K562 (cell line): ENCODE data around the gene MARS2. TPM values are rescaled to one million over a fixed set of nuclear protein-coding genes. Genes with fewer than 3 reads are reported as not detected.

Source experiments
- BCOR ChIP-seq: fragments of 450-650 bp; IDR thresholded peaks from 2 replicates; pipeline ENCODE4 v1.6.1; 2016
- CBX1 ChIP-seq: sonication (generic); IDR thresholded peaks from 2 replicates; pipeline ENCODE4 v1.6.1; 2016; ENCODE audit warnings: antibody characterized with exemption, low read depth, mild to moderate bottlenecking
- CXXC5 ChIP-seq: fragments of 250-450 bp; sonication (Bioruptor Pico); IDR thresholded peaks from 2 replicates; pipeline ENCODE4 v1.8.0; 2022; ENCODE audit warnings: inconsistent platforms, mild to moderate bottlenecking, moderate library complexity
- EGR1 ChIP-seq: fragments of 450-650 bp; conservative IDR thresholded peaks from 2 replicates; pipeline ENCODE4 v1.6.1; 2017; ENCODE audit warnings: mild to moderate bottlenecking
- GTF2E2 ChIP-seq: fragments of 200-800 bp; sonication (Bioruptor generic); IDR thresholded peaks from 2 replicates; pipeline ENCODE4 v1.6.1; 2016; ENCODE audit warnings: missing genetic modification characterization, missing compliant biosample characterization
- L3MBTL2 ChIP-seq: fragments of 450-650 bp; IDR thresholded peaks from 2 replicates; pipeline ENCODE4 v1.6.1; 2016; ENCODE audit warnings: mild to moderate bottlenecking, moderate library complexity
- polyA plus RNA-seq, 8 experiments: library from polyadenylated mRNA; depleted of rRNA in 4 of 8; stranded (reverse) in 5 of 8; unstranded in 3 of 8; fragments of >200 nt; fragmentation: Nextera tagmentation in 2 of 8; fragmentation: Illumina TruSeq in 1 of 8; extraction: Ambion mirVana in 2 of 8; extraction: Trizol in 1 of 8; gene quantifications; 2 replicates each; pipeline versions ENCODE4 v1.2.1 to v1.2.3, GENCODE V29; 2011 to 2014; ENCODE audit warnings: inconsistent platforms in 1 of 8, missing spikeins in 1 of 8
- total RNA-seq, 7 experiments: library from RNA; depleted of rRNA in 6 of 7; stranded (reverse); fragments of >200 nt in 6 of 7; fragmentation: Illumina TruSeq in 2 of 7; extraction: Trizol in 2 of 7; gene quantifications; 2 replicates each; pipeline versions ENCODE4 v1.2.1 to v1.2.3, GENCODE V29; 2011 to 2021; ENCODE audit warnings: low replicate concordance in 1 of 7
- TF ChIP-seq, protein P1 (sequence below): sonication (generic); formaldehyde crosslinking; IDR thresholded peaks from 2 replicates; pipeline ENCODE4 v1.8.1; 2023; ENCODE audit warnings: mild to moderate bottlenecking, missing genetic modification reagents
- TF ChIP-seq, protein P2 (sequence below): fragments of 450-650 bp; formaldehyde crosslinking; IDR thresholded peaks from 2 replicates; pipeline ENCODE4 v1.4.0; 2020; ENCODE audit warnings: mild to moderate bottlenecking, moderate library complexity
- TF ChIP-seq, protein P3 (sequence below): fragments of 250-450 bp; sonication (Bioruptor Pico); IDR thresholded peaks from 2 replicates; pipeline ENCODE4 v1.8.0; 2021; ENCODE audit warnings: borderline replicate concordance, mild to moderate bottlenecking, moderate library complexity; ENCODE audit not compliant: poor library complexity, severe bottlenecking
- TF ChIP-seq, protein P4 (sequence below): fragments of 450-650 bp; IDR thresholded peaks from 2 replicates; pipeline ENCODE4 v1.6.1; 2017; ENCODE audit warnings: mild to moderate bottlenecking, moderate library complexity
- TF ChIP-seq, protein P5 (sequence below), 2 experiments: IDR thresholded peaks; 2 replicates each; pipeline ENCODE4 v1.6.1; 2011; ENCODE audit warnings: borderline replicate concordance in 1 of 2, control low read depth in 1 of 2, low read depth in 1 of 2, low read length in 1 of 2, mild to moderate bottlenecking in 1 of 2, mixed read lengths in 1 of 2, moderate library complexity in 1 of 2; ENCODE audit not compliant: insufficient read depth in 1 of 2, insufficient read length in 1 of 2, poor library complexity in 1 of 2, severe bottlenecking in 1 of 2; ENCODE audit errors: extremely low read depth in 1 of 2
- TF ChIP-seq, protein P6 (sequence below): fragments of 450-650 bp; IDR thresholded peaks from 2 replicates; pipeline ENCODE4 v1.6.1; 2016
- TF ChIP-seq, protein P7 (sequence below): sonication (generic); formaldehyde crosslinking; IDR thresholded peaks from 2 replicates; pipeline ENCODE4 v1.5.0; 2020; ENCODE audit warnings: missing genetic modification reagents
- TF ChIP-seq, protein P8 (sequence below): fragments of 450-650 bp; IDR thresholded peaks from 2 replicates; pipeline ENCODE4 v1.6.1; 2016; ENCODE audit warnings: low read depth, mild to moderate bottlenecking, moderate library complexity

The MARS2 gene
- total and polyA plus RNA-seq, 9 of the 15 experiments (the other 6 are each of a cell fraction or from before 2014, with no cell fraction given) = 4.0 to 17.6 (median 12.5) TPM

DNA sequence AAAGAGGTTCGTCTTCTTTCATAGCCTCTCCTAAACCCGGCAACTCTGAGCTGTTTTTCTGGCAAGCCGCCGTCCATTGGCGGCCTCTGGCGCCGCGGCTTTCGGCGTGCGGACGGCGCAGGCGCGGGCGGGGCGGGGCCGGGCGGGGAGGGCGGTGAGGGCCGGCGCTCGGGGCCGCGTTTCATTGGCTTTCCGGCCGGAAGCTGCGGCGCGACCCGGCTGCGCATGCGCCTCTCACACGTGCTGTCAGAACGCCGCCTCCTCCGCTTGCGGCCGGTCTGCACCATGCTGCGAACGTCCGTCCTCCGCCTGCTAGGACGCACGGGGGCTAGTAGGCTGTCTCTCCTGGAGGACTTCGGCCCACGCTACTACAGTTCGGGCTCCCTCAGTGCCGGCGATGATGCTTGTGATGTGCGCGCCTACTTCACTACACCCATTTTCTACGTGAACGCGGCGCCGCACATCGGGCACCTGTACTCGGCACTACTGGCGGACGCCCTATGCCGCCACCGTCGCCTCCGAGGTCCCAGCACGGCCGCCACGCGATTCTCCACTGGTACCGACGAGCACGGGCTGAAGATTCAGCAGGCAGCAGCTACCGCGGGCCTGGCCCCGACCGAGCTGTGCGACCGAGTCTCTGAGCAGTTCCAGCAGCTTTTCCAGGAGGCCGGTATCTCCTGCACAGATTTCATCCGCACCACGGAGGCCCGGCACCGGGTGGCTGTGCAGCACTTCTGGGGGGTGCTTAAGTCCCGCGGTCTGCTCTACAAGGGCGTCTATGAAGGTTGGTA lies at the start of gene MARS2 (continued):
- TF ChIP-seq, protein P1, sequence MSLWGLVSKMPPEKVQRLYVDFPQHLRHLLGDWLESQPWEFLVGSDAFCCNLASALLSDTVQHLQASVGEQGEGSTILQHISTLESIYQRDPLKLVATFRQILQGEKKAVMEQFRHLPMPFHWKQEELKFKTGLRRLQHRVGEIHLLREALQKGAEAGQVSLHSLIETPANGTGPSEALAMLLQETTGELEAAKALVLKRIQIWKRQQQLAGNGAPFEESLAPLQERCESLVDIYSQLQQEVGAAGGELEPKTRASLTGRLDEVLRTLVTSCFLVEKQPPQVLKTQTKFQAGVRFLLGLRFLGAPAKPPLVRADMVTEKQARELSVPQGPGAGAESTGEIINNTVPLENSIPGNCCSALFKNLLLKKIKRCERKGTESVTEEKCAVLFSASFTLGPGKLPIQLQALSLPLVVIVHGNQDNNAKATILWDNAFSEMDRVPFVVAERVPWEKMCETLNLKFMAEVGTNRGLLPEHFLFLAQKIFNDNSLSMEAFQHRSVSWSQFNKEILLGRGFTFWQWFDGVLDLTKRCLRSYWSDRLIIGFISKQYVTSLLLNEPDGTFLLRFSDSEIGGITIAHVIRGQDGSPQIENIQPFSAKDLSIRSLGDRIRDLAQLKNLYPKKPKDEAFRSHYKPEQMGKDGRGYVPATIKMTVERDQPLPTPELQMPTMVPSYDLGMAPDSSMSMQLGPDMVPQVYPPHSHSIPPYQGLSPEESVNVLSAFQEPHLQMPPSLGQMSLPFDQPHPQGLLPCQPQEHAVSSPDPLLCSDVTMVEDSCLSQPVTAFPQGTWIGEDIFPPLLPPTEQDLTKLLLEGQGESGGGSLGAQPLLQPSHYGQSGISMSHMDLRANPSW = no peak
- peak; percentile 80 for TF ChIP-seq CXXC5 (CRISPR knock-in tag)
- 0 out of 2 replicates have a peak, but pooled peaks have one; percentile 12 for TF ChIP-seq BCOR
- TF ChIP-seq, protein P2, sequence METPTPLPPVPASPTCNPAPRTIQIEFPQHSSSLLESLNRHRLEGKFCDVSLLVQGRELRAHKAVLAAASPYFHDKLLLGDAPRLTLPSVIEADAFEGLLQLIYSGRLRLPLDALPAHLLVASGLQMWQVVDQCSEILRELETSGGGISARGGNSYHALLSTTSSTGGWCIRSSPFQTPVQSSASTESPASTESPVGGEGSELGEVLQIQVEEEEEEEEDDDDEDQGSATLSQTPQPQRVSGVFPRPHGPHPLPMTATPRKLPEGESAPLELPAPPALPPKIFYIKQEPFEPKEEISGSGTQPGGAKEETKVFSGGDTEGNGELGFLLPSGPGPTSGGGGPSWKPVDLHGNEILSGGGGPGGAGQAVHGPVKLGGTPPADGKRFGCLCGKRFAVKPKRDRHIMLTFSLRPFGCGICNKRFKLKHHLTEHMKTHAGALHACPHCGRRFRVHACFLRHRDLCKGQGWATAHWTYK (CRISPR knock-in tag) = 0 out of 2 replicates have a peak, but pooled peaks have one; percentile 34
- TF ChIP-seq, protein P3, sequence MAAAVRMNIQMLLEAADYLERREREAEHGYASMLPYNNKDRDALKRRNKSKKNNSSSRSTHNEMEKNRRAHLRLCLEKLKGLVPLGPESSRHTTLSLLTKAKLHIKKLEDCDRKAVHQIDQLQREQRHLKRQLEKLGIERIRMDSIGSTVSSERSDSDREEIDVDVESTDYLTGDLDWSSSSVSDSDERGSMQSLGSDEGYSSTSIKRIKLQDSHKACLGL (CRISPR knock-in tag) = peak; percentile 84
- TF ChIP-seq, protein P4, sequence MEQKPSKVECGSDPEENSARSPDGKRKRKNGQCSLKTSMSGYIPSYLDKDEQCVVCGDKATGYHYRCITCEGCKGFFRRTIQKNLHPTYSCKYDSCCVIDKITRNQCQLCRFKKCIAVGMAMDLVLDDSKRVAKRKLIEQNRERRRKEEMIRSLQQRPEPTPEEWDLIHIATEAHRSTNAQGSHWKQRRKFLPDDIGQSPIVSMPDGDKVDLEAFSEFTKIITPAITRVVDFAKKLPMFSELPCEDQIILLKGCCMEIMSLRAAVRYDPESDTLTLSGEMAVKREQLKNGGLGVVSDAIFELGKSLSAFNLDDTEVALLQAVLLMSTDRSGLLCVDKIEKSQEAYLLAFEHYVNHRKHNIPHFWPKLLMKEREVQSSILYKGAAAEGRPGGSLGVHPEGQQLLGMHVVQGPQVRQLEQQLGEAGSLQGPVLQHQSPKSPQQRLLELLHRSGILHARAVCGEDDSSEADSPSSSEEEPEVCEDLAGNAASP = no peak
- peak; percentile 70; the same call in 1 of the 2 replicates for TF ChIP-seq L3MBTL2
- TF ChIP-seq, protein P5, sequence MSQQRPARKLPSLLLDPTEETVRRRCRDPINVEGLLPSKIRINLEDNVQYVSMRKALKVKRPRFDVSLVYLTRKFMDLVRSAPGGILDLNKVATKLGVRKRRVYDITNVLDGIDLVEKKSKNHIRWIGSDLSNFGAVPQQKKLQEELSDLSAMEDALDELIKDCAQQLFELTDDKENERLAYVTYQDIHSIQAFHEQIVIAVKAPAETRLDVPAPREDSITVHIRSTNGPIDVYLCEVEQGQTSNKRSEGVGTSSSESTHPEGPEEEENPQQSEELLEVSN (IDR thresholded peaks at IDR 0.05; ENCODE audit: borderline replicate concordance in 1 of 2, extremely low read depth in 1 of 2, insufficient read depth in 1 of 2, insufficient read length in 1 of 2, low read depth in 1 of 2, low read length in 1 of 2, poor library complexity in 1 of 2, severe bottlenecking in 1 of 2) = peak in 1 of 2 experiments; percentile 82
- TF ChIP-seq CBX1 = 0 out of 2 replicates have a peak, but pooled peaks have one; percentile 19
- TF ChIP-seq, protein P6, sequence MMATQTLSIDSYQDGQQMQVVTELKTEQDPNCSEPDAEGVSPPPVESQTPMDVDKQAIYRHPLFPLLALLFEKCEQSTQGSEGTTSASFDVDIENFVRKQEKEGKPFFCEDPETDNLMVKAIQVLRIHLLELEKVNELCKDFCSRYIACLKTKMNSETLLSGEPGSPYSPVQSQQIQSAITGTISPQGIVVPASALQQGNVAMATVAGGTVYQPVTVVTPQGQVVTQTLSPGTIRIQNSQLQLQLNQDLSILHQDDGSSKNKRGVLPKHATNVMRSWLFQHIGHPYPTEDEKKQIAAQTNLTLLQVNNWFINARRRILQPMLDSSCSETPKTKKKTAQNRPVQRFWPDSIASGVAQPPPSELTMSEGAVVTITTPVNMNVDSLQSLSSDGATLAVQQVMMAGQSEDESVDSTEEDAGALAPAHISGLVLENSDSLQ = no peak
- TF ChIP-seq, protein P7, sequence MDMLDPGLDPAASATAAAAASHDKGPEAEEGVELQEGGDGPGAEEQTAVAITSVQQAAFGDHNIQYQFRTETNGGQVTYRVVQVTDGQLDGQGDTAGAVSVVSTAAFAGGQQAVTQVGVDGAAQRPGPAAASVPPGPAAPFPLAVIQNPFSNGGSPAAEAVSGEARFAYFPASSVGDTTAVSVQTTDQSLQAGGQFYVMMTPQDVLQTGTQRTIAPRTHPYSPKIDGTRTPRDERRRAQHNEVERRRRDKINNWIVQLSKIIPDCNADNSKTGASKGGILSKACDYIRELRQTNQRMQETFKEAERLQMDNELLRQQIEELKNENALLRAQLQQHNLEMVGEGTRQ (CRISPR knock-in tag) = peak; percentile 52; the same call in 1 of the 2 replicates
- TF ChIP-seq, protein P8, sequence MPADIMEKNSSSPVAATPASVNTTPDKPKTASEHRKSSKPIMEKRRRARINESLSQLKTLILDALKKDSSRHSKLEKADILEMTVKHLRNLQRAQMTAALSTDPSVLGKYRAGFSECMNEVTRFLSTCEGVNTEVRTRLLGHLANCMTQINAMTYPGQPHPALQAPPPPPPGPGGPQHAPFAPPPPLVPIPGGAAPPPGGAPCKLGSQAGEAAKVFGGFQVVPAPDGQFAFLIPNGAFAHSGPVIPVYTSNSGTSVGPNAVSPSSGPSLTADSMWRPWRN = no peak
- peak; percentile 72; the same call in 1 of the 2 replicates for TF ChIP-seq GTF2E2 (tag)
- peak; percentile 50 for TF ChIP-seq EGR1
